ENCODE data around the gene ANKRD40CL. TPM values are rescaled to one million over a fixed set of nuclear protein-coding genes. Genes with fewer than 3 reads are reported as not detected.
A peak's percentile ranks its signal among the peaks of the same experiment; 100 is the strongest.

Gene ANKRD40CL
- total RNA-seq, 3 donors from 2014 or later (not counting 1 experiment from before 2014, with no cell fraction given): not detected

DNA sequence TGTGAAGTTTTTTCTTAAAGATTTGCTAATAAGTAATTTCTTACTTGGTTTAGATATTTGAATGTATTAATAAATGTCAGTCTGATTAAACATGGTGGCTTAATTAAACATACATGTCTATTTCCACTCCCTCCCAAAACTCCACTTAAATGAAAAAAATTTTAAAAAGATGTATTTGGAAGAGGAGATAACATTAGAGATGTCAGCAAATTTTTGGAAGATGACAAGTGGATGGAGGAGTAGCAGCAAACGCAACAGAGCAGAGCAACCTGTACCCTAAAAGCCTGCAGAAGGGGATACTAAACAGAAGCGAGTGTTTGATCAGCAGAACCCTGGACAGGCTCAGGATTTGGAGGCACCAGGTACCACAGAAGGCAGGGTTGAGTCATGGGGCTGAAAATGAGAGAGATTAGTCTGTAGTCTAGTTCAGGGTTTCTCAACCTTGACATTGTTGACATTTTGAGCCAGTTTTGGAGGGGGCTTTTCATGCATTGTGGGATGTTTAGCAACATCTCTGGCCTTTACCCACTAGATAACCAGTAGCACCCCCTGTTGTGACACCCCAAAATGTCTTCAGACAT lies 30.1 kb downstream of the ANKRD40CL start:
- Histone ChIP-seq H3K9me3 (ENCODE audit: control insufficient read depth, insufficient read depth, low read length) (no peaks in the 10 kb centered on the region), H3K27ac (ENCODE audit: low read length) (no peak overlapping the region), H3K36me3 (ENCODE audit: control insufficient read depth, insufficient read depth, low read length) (peaks cover 44% of the 10 kb centered on the region), H3K4me3 (ENCODE audit: low read length) (no peak overlapping the region), H3K4me1 (ENCODE audit: control insufficient read depth, insufficient read depth, low read length) (peaks cover 16% of the 10 kb centered on the region), H3K27me3 (ENCODE audit: control insufficient read depth, insufficient read depth, low read length) (no peaks in the 10 kb centered on the region)
- Mint-ChIP-seq H3K9me3 (no peaks in the 10 kb centered on the region), H3K36me3 (peaks cover 10% of the 10 kb centered on the region), H3K27me3 (ENCODE audit: low read depth in 2 of 2) (no peaks in the 10 kb centered on the region), H3K27ac (peak overlapping the region; percentile 11 to 74), H3K4me3 (no peak overlapping the region), H3K4me1 (peaks cover 34 to 43% of the 10 kb centered on the region in 2 donors)
- no peak for DNase-seq
- no peak for ATAC-seq
- 90% methylated on average over 2 of the region's 2 CpGs for WGBS (ENCODE audit: insufficient coverage)
- intact Hi-C loops (cut with micrococcal nuclease): no loop called here
- TF ChIP-seq, protein P1, sequence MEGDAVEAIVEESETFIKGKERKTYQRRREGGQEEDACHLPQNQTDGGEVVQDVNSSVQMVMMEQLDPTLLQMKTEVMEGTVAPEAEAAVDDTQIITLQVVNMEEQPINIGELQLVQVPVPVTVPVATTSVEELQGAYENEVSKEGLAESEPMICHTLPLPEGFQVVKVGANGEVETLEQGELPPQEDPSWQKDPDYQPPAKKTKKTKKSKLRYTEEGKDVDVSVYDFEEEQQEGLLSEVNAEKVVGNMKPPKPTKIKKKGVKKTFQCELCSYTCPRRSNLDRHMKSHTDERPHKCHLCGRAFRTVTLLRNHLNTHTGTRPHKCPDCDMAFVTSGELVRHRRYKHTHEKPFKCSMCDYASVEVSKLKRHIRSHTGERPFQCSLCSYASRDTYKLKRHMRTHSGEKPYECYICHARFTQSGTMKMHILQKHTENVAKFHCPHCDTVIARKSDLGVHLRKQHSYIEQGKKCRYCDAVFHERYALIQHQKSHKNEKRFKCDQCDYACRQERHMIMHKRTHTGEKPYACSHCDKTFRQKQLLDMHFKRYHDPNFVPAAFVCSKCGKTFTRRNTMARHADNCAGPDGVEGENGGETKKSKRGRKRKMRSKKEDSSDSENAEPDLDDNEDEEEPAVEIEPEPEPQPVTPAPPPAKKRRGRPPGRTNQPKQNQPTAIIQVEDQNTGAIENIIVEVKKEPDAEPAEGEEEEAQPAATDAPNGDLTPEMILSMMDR (IDR thresholded peaks at IDR 0.05): no peak

DNA sequence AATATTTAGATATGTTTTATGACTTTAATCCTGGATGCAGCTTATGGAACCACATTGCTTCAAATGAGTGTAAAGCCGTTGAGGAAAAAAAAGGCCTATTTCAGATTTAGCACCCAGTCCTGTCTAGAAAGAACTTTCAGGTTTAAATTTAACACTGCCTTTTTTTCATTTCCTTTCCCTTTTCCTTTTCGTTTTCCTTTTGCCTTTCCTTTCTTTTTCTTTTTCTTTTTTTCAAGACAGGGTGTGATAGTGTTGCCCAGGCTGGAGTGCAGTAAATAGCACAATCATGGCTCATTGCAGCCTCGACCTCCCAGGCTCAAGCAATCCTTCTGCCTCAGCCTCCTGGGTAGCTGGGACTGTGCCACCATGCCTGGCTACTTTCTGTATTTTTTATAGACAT lies 32.0 kb downstream of the ANKRD40CL start:
- no peak for DNase-seq
- Histone ChIP-seq H3K9me3 (ENCODE audit: control insufficient read depth, insufficient read depth, low read length) (no peaks in the 10 kb centered on the region), H3K27me3 (ENCODE audit: control insufficient read depth, insufficient read depth, low read length) (no peaks in the 10 kb centered on the region), H3K4me1 (ENCODE audit: control insufficient read depth, insufficient read depth, low read length) (peaks cover 26% of the 10 kb centered on the region), H3K36me3 (ENCODE audit: control insufficient read depth, insufficient read depth, low read length) (peaks cover 27% of the 10 kb centered on the region), H3K4me3 (ENCODE audit: low read length) (no peak overlapping the region), H3K27ac (ENCODE audit: low read length) (no peak overlapping the region)
- 82% methylated on average over 2 of the region's 3 CpGs for WGBS (ENCODE audit: insufficient coverage)
- Mint-ChIP-seq H3K27me3 (ENCODE audit: low read depth in 2 of 2) (no peaks in the 10 kb centered on the region), H3K36me3 (no peaks in the 10 kb centered on the region), H3K4me3 (no peak overlapping the region), H3K4me1 (peaks cover 51 to 58% of the 10 kb centered on the region in 2 donors), H3K27ac (peak overlapping the region; percentile 4 to 7), H3K9me3 (no peaks in the 10 kb centered on the region)
- TF ChIP-seq, protein P1 (IDR thresholded peaks at IDR 0.05): no peak
- intact Hi-C loops (cut with micrococcal nuclease): no loop called here
- ATAC-seq: no peak

DNA sequence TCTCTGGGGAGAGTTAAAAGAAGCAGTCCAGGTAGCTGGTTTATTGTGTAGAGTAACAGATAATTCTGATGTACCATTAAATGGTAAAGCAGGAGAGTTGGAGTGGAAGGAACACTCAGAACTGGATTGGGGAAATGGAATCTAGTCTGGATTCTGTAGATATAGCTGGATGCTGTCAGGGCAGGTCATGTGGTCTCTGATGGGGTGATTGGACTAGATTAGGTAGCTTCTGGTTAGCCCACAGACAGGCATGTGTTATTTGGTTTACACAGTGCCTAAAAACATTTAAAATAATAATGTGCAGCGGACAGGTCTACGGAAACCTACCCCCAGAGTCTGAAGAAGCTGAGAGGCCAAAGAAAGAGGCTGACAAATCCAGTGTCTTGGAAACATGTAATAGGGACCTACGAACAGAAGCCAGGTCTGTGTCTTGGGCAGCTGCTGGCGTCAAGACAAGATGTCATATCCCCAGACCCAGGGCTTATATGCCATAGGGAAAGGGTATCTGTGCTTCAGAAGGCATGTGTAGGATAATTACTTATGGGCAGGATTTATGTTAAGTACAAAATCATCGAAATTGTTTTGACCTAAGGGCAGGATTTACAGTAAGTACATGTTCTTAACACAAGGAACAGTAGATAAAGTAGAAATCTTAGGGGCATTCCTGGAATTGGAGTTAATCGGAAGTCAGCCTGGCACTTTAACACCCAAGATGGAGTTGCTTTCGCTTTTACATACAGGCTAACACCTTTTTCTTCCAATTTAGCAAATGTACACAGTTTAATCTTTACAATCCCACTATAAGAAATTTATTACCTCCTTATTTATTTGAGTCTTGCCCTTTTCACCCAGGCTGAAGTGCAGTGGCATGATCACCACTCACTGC lies 35.5 kb downstream of the ANKRD40CL start:
- peak in 1 of 2 donors; percentile 42 for DNase-seq

More for the DNA sequence above, 35.5 kb downstream of the ANKRD40CL start:
- H3K36me3 ChIP-seq (ENCODE audit: control insufficient read depth, insufficient read depth, low read length): peaks cover 3% of the 10 kb centered on the region
- TF ChIP-seq, protein P1 (IDR thresholded peaks at IDR 0.05): no peak
- peak overlapping the region; percentile 15 for H3K27ac ChIP-seq (ENCODE audit: low read length)
- Mint-ChIP-seq H3K4me3 (peak overlapping the region; percentile 21), H3K9me3 (peaks cover 0 to 3% of the 10 kb centered on the region in 2 donors), H3K36me3 (no peaks in the 10 kb centered on the region), H3K4me1 (peaks cover 51 to 67% of the 10 kb centered on the region in 2 donors), H3K27ac (peak overlapping the region; percentile 78 to 83), H3K27me3 (ENCODE audit: low read depth in 2 of 2) (no peaks in the 10 kb centered on the region)
- no peaks in the 10 kb centered on the region for H3K9me3 ChIP-seq (ENCODE audit: control insufficient read depth, insufficient read depth, low read length)
- WGBS (ENCODE audit: insufficient coverage): 67% methylated on average over 7 of the region's 7 CpGs
- intact Hi-C loops (cut with micrococcal nuclease): no loop called here
- H3K27me3 ChIP-seq (ENCODE audit: control insufficient read depth, insufficient read depth, low read length): no peaks in the 10 kb centered on the region
- H3K4me1 ChIP-seq (ENCODE audit: control insufficient read depth, insufficient read depth, low read length): peaks cover 41% of the 10 kb centered on the region
- H3K4me3 ChIP-seq (ENCODE audit: low read length): no peak overlapping the region
- peak; percentile 56 to 62 (median 60) for ATAC-seq
